GM21526 (cell line): ENCODE results near the gene ABCA4.
"Not testable (repeated sequence)": the region's sequence is repeated elsewhere in the genome, so short reads cannot be mapped to it uniquely, and the experiment has no call there.

Experiments used
- ATAC-seq: cut with Tn5 transposase; IDR thresholded peaks from one replicate; pipeline ENCODE4 v1.9.1; 2021; ENCODE audit warnings: moderate library complexity; ENCODE audit not compliant: unreplicated experiment, low FRiP score

The ABCA4 gene

GRCh38 chr1:94011709-94012595 is 109.0 kb downstream of the ABCA4 start:
- ATAC-seq = no peak

GRCh38 chr1:94011129-94011528 is 109.8 kb downstream of the ABCA4 start:
- ATAC-seq = no peak

- no peak for ATAC-seq
These were observed 111.6 kb downstream of the ABCA4 start for GRCh38 chr1:94009304-94009703.

- no peak for ATAC-seq
These were observed 114.3 kb downstream of the ABCA4 start for GRCh38 chr1:94006604-94007003.

- ATAC-seq = no peak
These were observed 116.0 kb downstream of the ABCA4 start for GRCh38 chr1:94004924-94005323.

- no peak for ATAC-seq
These were observed 118.7 kb downstream of the ABCA4 start for GRCh38 chr1:94002046-94002787.

- ATAC-seq = no peak
These were observed 119.4 kb downstream of the ABCA4 start for GRCh38 chr1:94001397-94002045.

- ATAC-seq = no peak
These were observed 120.3 kb downstream of the ABCA4 start for GRCh38 chr1:94000510-94001282.

- ATAC-seq = no peak
These were observed 121.0 kb downstream of the ABCA4 start for GRCh38 chr1:93999840-94000415.

- ATAC-seq = not testable (repeated sequence)
These were observed 122.4 kb downstream of the ABCA4 start for GRCh38 chr1:93998532-93998931.

GRCh38 chr1:93997756-93998155 is 123.2 kb downstream of the ABCA4 start:
- ATAC-seq = no peak

- no peak for ATAC-seq
These were observed 125.0 kb downstream of the ABCA4 start for GRCh38 chr1:93995837-93996536.

GRCh38 chr1:93993731-93994130 is 127.2 kb downstream of the ABCA4 start:
- ATAC-seq = no peak

GRCh38 chr1:93992954-93993353 is 128.0 kb downstream of the ABCA4 start:
- ATAC-seq = no peak

- no peak for ATAC-seq
These were observed 128.8 kb downstream of the ABCA4 start for GRCh38 chr1:93992190-93992589.

- ATAC-seq = no peak
These were observed 129.7 kb downstream of the ABCA4 start for GRCh38 chr1:93991271-93991670.

GRCh38 chr1:93990477-93990876 is 130.5 kb downstream of the ABCA4 start:
- not testable (repeated sequence) for ATAC-seq

GRCh38 chr1:93990010-93990409 is 130.9 kb downstream of the ABCA4 start:
- ATAC-seq = no peak

- ATAC-seq = no peak
These were observed 131.3 kb downstream of the ABCA4 start for GRCh38 chr1:93989601-93990000.
